Measurements from ENCODE around the gene CLDN20. TPM values are rescaled to one million over a fixed set of nuclear protein-coding genes. Genes with fewer than 3 reads are reported as not detected.

CLDN20 gene
- total and polyA plus RNA-seq, 2 of the 8 experiments (the other 6 are each of a cell fraction or from before 2014, with no cell fraction given) = not detected

DNA sequence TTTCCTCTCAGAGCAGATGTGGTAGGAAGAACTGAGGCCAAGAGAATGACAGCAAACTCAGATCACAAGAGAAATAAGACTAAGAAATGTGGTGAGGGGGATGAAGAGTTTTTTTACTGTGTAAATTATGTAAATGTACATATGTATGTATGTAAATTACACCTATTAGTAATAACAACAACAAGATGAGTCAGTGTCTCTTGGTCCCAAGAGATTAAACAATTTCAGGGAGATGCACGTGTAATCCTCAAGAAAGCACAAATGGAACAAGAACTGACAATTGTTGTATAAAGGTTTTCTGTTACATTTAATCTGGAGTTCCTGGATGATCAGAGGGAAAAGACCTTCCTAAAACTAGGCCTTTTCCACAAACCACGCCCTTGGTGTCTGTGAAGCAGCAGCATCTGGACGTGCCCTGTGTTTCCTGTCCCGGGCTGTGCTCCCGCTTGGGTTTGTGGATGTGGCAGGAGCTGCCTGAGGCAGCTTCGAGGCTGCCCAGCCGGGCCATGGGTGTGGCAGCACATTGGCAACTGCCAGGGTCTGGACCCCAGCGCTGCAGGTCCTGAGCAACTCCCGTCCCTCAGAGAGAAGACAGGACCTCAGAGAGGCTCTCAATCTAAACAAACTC is 994 bp downstream of the CLDN20 start (continued):
- TF ChIP-seq EP300 (IDR thresholded peaks at IDR 0.05; ENCODE audit: borderline replicate concordance in 1 of 2, low read depth in 2 of 2, low read length in 2 of 2) (no peak), TAF7 (optimal IDR thresholded peaks at IDR 0.05; ENCODE audit: borderline replicate concordance, low read depth, low read length) (no peak), POLR2AphosphoS5 (IDR thresholded peaks at IDR 0.05; ENCODE audit: low read depth, low read length) (no peak)

Data from H1 (cell line).